Karpas-422 (cell line): ENCODE measurements around the gene RAD54L. TPM values are rescaled to one million over a fixed set of nuclear protein-coding genes. Genes with fewer than 3 reads are reported as not detected.
A peak's percentile ranks its signal among the peaks of the same experiment; 100 is the strongest.

Source experiments
- DNase-seq: peaks from one replicate; pipeline ENCODE4 v3.0.0-alpha.2; 2015
- H2AFZ ChIP-seq: fragments of 200-600 bp; sonication (generic); 2 replicates; pipeline ENCODE4 v1.6.1; 2014; ENCODE audit warnings: antibody characterized with exemption, low read length, mixed read lengths
- H3K27ac ChIP-seq: fragments of 200-600 bp; sonication (generic); 2 replicates; pipeline ENCODE4 v1.5.1; 2014; ENCODE audit warnings: mild to moderate bottlenecking, low read length, moderate library complexity
- H3K27me3 ChIP-seq: fragments of 200-600 bp; sonication (generic); 2 replicates; pipeline ENCODE4 v1.6.1; 2014; ENCODE audit warnings: low read length, mixed read lengths
- H3K36me3 ChIP-seq: fragments of 200-600 bp; sonication (generic); 2 replicates; pipeline ENCODE4 v1.6.1; 2014; ENCODE audit warnings: low read length, mixed read lengths; ENCODE audit not compliant: insufficient read depth
- H3K4me1 ChIP-seq: fragments of 200-600 bp; sonication (generic); 2 replicates; pipeline ENCODE4 v1.6.1; 2014; ENCODE audit warnings: mild to moderate bottlenecking, low read length, mixed read lengths
- H3K4me2 ChIP-seq: fragments of 200-600 bp; sonication (generic); 2 replicates; pipeline ENCODE4 v1.6.1; 2014; ENCODE audit warnings: low read length, low read depth, mild to moderate bottlenecking; ENCODE audit not compliant: poor library complexity, severe bottlenecking
- H3K4me3 ChIP-seq: fragments of 200-600 bp; sonication (generic); 2 replicates; pipeline ENCODE4 v1.5.1; 2014; ENCODE audit warnings: mild to moderate bottlenecking, antibody characterized with exemption, low read length, mixed read lengths
- H3K79me2 ChIP-seq: fragments of 200-600 bp; sonication (generic); 2 replicates; pipeline ENCODE4 v1.6.1; 2014; ENCODE audit warnings: mild to moderate bottlenecking, low read length, mixed read lengths
- H3K9ac ChIP-seq: fragments of 200-600 bp; sonication (generic); 2 replicates; pipeline ENCODE4 v1.6.0; 2014; ENCODE audit warnings: low read length
- H3K9me2 ChIP-seq: fragments of 200-600 bp; sonication (generic), shearing (Covaris generic); replicated peaks from 2 replicates; pipeline ENCODE4 v1.6.0; 2014; ENCODE audit warnings: mild to moderate bottlenecking, low read length, moderate library complexity; ENCODE audit not compliant: insufficient read depth
- H3K9me3 ChIP-seq: fragments of 300-700, 200-600 bp; sonication (generic); 2 replicates; pipeline ENCODE4 v1.6.1; 2014; ENCODE audit warnings: low read length, mixed read lengths
- H4K20me1 ChIP-seq: fragments of 200-600 bp; sonication (generic); 2 replicates; pipeline ENCODE4 v1.6.1; 2014; ENCODE audit warnings: mild to moderate bottlenecking, antibody characterized with exemption, low read length, low read depth; ENCODE audit not compliant: insufficient read depth
- total RNA-seq: library from RNA; depleted of rRNA; stranded (reverse); fragments of >200 nt; shearing (Covaris generic); gene quantifications from 2 replicates; pipeline ENCODE4 v1.2.3, GENCODE V29; 2014; ENCODE audit warnings: low replicate concordance

Gene RAD54L
- total RNA-seq, 1 experiment from 2014 or later = 18.0 TPM

GRCh38 chr1:46206399-46206798 lies 41.2 kb upstream of the RAD54L start:
- no peaks in the 10 kb centered on the region for H4K20me1 ChIP-seq
- no peaks in the 10 kb centered on the region for H3K27me3 ChIP-seq
- no peaks in the 10 kb centered on the region for H3K79me2 ChIP-seq
- H3K4me3 ChIP-seq = no peak overlapping the region
- H3K9me3 ChIP-seq = no peaks in the 10 kb centered on the region
- H2AFZ ChIP-seq = no peak overlapping the region
- no peak for DNase-seq
- H3K4me1 ChIP-seq = peaks cover 6% of the 10 kb centered on the region
- H3K36me3 ChIP-seq = no peaks in the 10 kb centered on the region
- no peaks in the 10 kb centered on the region for H3K9me2 ChIP-seq
- no peak overlapping the region for H3K4me2 ChIP-seq
- H3K9ac ChIP-seq = no peak overlapping the region
- H3K27ac ChIP-seq = no peak overlapping the region

- no peak for DNase-seq
- no peaks in the 10 kb centered on the region for H3K36me3 ChIP-seq
- H3K4me3 ChIP-seq = no peak overlapping the region
- no peaks in the 10 kb centered on the region for H3K4me1 ChIP-seq
- H2AFZ ChIP-seq = no peak overlapping the region
- H3K27ac ChIP-seq = no peak overlapping the region
- H3K9me2 ChIP-seq = no peaks in the 10 kb centered on the region
- no peaks in the 10 kb centered on the region for H3K9me3 ChIP-seq
- H3K79me2 ChIP-seq = no peaks in the 10 kb centered on the region
- H4K20me1 ChIP-seq = no peaks in the 10 kb centered on the region
- H3K9ac ChIP-seq = no peak overlapping the region
- H3K4me2 ChIP-seq = no peak overlapping the region
- no peaks in the 10 kb centered on the region for H3K27me3 ChIP-seq
Observed at GRCh38 chr1:46210561-46210960, 37.0 kb upstream of the RAD54L start.

- Histone ChIP-seq H2AFZ (no peak overlapping the region), H3K4me3 (no peak overlapping the region), H3K9ac (no peak overlapping the region), H3K27me3 (no peaks in the 10 kb centered on the region), H4K20me1 (no peaks in the 10 kb centered on the region), H3K4me1 (no peaks in the 10 kb centered on the region), H3K4me2 (no peak overlapping the region), H3K27ac (no peak overlapping the region), H3K9me3 (no peaks in the 10 kb centered on the region), H3K79me2 (no peaks in the 10 kb centered on the region), H3K9me2 (no peaks in the 10 kb centered on the region), H3K36me3 (no peaks in the 10 kb centered on the region)
- no peak for DNase-seq
Observed at GRCh38 chr1:46211051-46211450, 36.5 kb upstream of the RAD54L start.

DNA sequence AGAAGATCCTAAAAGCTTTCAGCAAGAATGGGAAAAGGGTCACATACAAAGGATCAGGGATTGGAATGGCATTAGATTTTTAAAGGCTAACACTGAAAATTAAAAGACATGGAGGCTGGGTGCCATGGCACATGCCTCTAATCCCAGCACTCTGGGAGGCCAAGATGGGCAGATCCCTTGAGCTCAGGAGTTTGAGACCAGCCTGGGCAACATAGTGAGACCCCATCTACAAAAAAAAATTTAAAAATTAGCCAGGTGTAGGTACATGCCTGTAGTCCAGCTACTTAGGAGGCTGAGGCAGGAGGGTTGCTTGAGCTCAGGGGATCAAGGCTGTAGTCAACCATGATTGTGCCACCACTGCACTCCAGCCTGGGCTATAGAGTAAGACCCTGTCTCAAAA lies 32.1 kb upstream of the RAD54L start:
- Histone ChIP-seq H3K27ac (no peak overlapping the region), H3K36me3 (no peaks in the 10 kb centered on the region), H2AFZ (no peak overlapping the region), H3K27me3 (no peaks in the 10 kb centered on the region), H3K4me1 (no peaks in the 10 kb centered on the region), H4K20me1 (no peaks in the 10 kb centered on the region), H3K79me2 (no peaks in the 10 kb centered on the region), H3K9me2 (no peaks in the 10 kb centered on the region), H3K9me3 (no peaks in the 10 kb centered on the region), H3K4me2 (no peak overlapping the region), H3K9ac (no peak overlapping the region), H3K4me3 (no peak overlapping the region)
- DNase-seq = no peak

DNA sequence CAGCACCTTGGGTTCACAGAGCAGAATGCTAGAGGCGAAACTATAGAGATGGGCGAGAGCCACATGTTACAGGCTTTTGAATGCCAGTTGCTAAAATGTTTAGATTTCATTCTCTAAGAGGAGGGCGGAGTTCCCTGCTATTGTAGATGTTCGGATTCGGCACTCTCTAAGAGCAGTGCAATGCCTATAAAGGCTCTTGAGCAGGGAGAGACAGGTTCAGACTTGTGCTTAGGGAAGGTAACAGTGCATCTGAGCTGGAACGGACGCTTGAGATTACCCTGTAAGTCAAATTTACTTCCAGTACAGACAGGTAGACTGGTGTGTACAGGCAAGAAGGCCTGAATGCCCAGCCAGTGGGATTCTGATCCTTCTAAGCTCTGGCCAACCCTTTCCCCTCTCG lies 29.1 kb upstream of the RAD54L start:
- Histone ChIP-seq H3K9me3 (no peaks in the 10 kb centered on the region), H3K9ac (no peak overlapping the region), H3K27ac (no peak overlapping the region), H3K79me2 (no peaks in the 10 kb centered on the region), H3K4me1 (no peaks in the 10 kb centered on the region; the same call in 1 of the 2 replicates), H3K27me3 (no peaks in the 10 kb centered on the region), H3K36me3 (no peaks in the 10 kb centered on the region), H3K4me3 (no peak overlapping the region), H4K20me1 (no peaks in the 10 kb centered on the region), H3K4me2 (no peak overlapping the region), H3K9me2 (no peaks in the 10 kb centered on the region), H2AFZ (peak overlapping the region; percentile 78; the same call in 1 of the 2 replicates)
- DNase-seq = no peak

GRCh38 chr1:46219551-46220520 lies 27.7 kb upstream of the RAD54L start:
- H2AFZ ChIP-seq = no peak overlapping the region
- no peaks in the 10 kb centered on the region for H3K27me3 ChIP-seq
- H3K79me2 ChIP-seq = no peaks in the 10 kb centered on the region
- H3K9me2 ChIP-seq = no peaks in the 10 kb centered on the region
- no peaks in the 10 kb centered on the region for H3K36me3 ChIP-seq
- H3K4me3 ChIP-seq = no peak overlapping the region
- H3K4me2 ChIP-seq = no peak overlapping the region
- H3K4me1 ChIP-seq = peaks cover 3% of the 10 kb centered on the region; the same call in 1 of the 2 replicates
- H4K20me1 ChIP-seq = no peaks in the 10 kb centered on the region
- no peaks in the 10 kb centered on the region for H3K9me3 ChIP-seq
- no peak overlapping the region for H3K27ac ChIP-seq
- H3K9ac ChIP-seq = no peak overlapping the region
- no peak for DNase-seq

- peak; percentile 49 for DNase-seq
- H3K4me1 ChIP-seq = peaks cover 3% of the 10 kb centered on the region; the same call in 1 of the 2 replicates
- no peaks in the 10 kb centered on the region for H3K36me3 ChIP-seq
- no peak overlapping the region for H3K27ac ChIP-seq
- H3K79me2 ChIP-seq = no peaks in the 10 kb centered on the region
- H3K9ac ChIP-seq = no peak overlapping the region
- no peaks in the 10 kb centered on the region for H4K20me1 ChIP-seq
- no peaks in the 10 kb centered on the region for H3K27me3 ChIP-seq
- H3K9me2 ChIP-seq = no peaks in the 10 kb centered on the region
- 0 out of 2 replicates have a peak overlapping the region, but pooled peaks have one; percentile 30 for H2AFZ ChIP-seq
- no peak overlapping the region for H3K4me2 ChIP-seq
- no peak overlapping the region for H3K4me3 ChIP-seq
- H3K9me3 ChIP-seq = no peaks in the 10 kb centered on the region
Observed at GRCh38 chr1:46220808-46221207, 26.8 kb upstream of the RAD54L start.

DNA sequence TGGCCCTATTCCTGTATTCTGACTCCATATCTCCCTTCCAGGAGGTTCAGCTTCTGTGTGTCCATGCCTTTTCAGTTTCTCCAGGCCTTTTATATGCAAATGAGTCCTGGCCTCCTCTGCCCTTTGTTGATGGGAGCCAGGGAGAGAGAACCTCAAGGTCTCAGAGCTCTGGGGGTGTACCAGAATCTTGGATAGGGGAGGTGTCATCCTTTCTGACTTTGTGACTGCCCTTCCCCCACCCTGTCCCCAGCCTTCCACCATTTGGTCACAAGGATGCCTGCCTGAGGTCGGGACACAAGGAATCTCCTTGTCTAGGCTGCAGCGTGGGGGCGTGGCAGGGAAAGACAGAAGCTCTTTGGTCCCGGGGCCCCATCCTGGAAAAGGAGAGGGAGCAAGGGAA lies 25.8 kb upstream of the RAD54L start:
- no peak overlapping the region for H3K27ac ChIP-seq
- no peaks in the 10 kb centered on the region for H3K9me2 ChIP-seq
- H3K79me2 ChIP-seq = no peaks in the 10 kb centered on the region
- no peak overlapping the region for H3K4me3 ChIP-seq
- H3K9me3 ChIP-seq = no peaks in the 10 kb centered on the region
- DNase-seq = no peak
- H3K27me3 ChIP-seq = no peaks in the 10 kb centered on the region
- H2AFZ ChIP-seq = no peak overlapping the region
- H3K9ac ChIP-seq = no peak overlapping the region
- no peaks in the 10 kb centered on the region for H3K36me3 ChIP-seq
- H4K20me1 ChIP-seq = no peaks in the 10 kb centered on the region
- no peak overlapping the region for H3K4me2 ChIP-seq
- peaks cover 3% of the 10 kb centered on the region; the same call in 1 of the 2 replicates for H3K4me1 ChIP-seq
